Left colon (tissue), 2 donors: ENCODE results near the gene HNRNPA1L2. TPM values are rescaled to one million over a fixed set of nuclear protein-coding genes. Genes with fewer than 3 reads are reported as not detected.
"Not testable (repeated sequence)": the region's sequence is repeated elsewhere in the genome, so short reads cannot be mapped to it uniquely, and the experiment has no call there.

Experiments used
- ATAC-seq: fragments of 200-7000 bp; cut with Tn5 transposase; one replicate; pipeline ENCODE4 v1.9.1; 2020; ENCODE audit warnings: mild to moderate bottlenecking, moderate library complexity
- DNase-seq, 2 donors: peaks; one replicate each; pipeline ENCODE4 v3.0.0-alpha.2; 2020
- intact Hi-C, 2 donors: fragments of 100-400 bp; cut with DNase I in 1 of 2; cut with micrococcal nuclease in 1 of 2; formaldehyde crosslinking; loops; one replicate each; pipeline versions ENCODE4 v1.11.2 to v1.14.0; 2022; cut with DNase I, micrococcal nuclease
- long read RNA-seq: library from polyadenylated mRNA; unstranded; transcript quantifications from one replicate; pipeline ENCODE4 v2.0.0, GENCODE V29; 2021
- total RNA-seq, 2 donors: library from RNA; stranded (reverse); fragmentation: NEBNext Ultra II Directional; extraction: Animal tissue kit (Norgen Biotek cat#: 25700); gene quantifications; one replicate each; pipeline ENCODE4 v1.2.1, GENCODE V29; 2021
- donor health status: DM: no; HTN: no; CAD: no.
- donor health status: DM: yes; HTN: yes; CAD: no.

Gene HNRNPA1L2
- 1 to 10 TPM; 2.6 to 3.3 TPM for total RNA-seq
- long read RNA-seq: 0 reads

DNA sequence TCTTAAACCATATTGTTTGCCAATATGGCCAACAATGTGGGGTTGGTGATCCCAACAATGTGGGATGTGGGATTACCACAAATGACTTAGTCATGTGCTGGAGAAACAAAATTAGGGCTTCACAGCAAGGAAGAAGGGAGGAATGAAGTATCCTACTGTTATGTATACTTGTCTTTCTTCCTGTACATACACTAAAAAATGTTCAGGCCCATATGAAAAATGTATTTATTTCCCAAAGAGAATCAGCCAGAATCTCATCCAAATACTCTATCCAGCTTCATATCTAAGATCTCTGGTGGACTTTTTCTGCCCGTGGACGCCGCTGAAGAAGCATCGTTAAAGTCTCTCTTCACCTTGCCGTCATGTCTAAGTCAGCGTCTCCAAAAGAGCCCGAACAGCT, at the start of gene HNRNPA1L2:
TSS of gene HNRNPA1L2 (plus strand) at position 301 of the 400 bp plus-strand sequence. CDS start at position 363, 62 bp downstream.
- intact Hi-C loops: no loop called here
- no peak for DNase-seq
- no peak for ATAC-seq

DNA sequence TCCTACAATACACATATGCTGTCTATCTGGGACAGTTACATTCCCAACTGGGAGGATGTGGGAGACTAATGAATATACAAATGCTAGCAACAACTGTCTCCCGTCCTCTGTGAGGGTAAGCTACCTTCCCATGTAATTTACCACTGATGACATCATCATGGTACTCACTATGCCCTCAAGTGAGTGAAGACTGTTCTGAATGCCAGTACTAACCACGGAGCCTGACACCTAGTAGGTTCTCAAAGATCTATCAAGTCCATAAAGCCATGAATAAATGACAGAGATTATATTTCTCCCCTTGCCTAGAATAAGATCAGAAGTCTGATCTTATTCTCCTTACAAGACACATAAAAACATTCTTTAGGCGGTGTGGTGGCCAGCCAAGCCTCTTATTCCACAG, 49.1 kb upstream of the HNRNPA1L2 start:
- ATAC-seq, intact Hi-C loops, DNase-seq: not testable (repeated sequence)

DNA sequence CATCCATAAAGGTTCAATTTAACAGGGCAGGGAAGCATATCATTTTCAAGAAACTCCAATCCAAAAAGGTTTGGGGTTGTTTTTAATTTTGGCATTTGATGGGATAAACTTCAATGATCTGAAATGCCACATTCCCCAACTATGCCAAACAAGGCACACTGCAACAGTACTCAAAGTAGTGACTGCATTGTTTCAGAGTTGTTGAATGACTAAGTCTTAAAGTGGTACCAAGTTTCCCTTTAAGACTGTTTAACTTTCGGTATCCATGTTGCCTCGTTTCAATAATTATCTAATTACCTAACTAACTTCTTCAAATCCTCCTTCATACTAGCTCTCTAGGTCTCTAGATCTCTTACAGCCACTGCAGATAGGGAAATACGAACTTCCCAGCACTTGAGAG, 48.4 kb upstream of the HNRNPA1L2 start:
- DNase-seq, ATAC-seq, intact Hi-C loops: not testable (repeated sequence)

DNA sequence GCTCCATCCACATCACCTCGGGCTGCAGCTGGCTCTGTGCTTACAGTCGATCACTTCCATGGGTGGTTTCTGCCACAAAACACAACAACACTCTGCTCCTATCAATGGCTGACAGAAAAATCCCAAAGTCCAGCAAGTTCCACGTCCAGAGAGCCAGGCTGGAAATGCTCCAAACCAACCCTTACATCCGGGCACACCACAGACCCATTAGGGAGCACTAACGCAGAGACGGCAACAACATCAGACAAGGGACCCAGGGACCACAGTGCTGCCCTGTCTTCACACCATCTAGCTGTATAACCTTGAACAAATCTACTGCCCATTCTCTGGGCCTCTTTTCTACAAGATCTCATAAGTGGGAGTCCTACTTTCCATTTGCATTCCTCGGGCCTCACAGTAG, 47.9 kb upstream of the HNRNPA1L2 start:
- DNase-seq, intact Hi-C loops, ATAC-seq: not testable (repeated sequence)

DNA sequence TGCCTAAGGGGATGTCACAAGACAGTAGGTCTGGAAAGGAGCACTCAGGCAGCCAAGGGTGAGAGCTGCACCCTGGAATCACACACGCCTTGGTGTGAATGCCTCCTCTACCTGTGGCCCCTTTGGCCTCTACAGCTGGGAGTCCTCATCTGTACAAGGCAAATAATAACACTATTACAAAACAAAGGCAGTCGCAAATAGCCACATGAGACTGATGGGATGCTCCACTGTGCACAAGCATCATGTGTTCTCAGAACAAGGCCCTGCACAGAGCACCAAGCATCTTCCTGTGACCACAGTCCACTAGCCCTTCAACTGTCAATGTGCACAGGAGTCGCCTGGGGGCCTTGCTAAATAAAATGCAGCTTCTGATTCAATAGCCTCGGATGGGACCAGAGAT, 44.6 kb upstream of the HNRNPA1L2 start:
- intact Hi-C loops: no loop called here
- DNase-seq: no peak

DNA sequence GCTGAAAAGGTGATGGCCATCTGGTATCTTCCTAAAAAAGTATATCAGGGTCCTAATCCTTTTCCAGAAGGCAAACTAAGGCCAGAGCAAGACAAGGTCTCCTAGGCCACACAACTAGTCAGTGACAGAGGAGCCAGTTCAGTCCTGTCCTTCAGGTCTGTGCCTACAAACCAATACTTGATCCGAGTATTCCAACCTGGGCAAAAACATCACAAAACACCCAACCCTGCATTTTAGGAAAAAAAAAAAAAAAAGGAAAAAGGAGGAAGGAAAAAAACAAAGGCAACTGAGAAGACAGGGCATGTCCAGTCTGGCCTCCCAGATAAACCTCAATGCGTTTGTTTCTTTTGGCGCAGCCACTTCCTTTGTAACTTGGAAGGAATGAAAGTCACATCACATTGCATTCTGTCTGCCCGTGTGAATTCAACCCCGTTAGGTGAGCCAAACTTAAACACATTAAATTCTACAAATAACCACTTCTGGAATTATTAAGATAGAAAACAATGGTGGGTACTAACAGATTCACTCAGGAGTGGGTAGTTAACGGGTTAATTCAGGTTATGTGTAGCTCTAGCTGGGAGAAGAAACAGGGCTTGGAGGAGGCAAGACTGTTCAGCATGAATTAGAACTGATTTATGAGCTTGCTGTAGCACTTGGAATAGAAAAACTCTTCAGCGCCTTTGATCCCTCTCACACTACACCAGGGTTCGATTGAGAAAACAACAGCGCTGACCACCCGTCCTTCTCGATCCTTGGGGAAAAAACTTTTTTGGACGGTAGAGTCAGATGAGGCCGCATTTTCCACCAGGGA, 43.0 kb upstream of the HNRNPA1L2 start:
- intact Hi-C loops: no loop called here
- DNase-seq (no peak), ATAC-seq (peak; percentile 51)

More for the DNA sequence above, 44.6 kb upstream of the HNRNPA1L2 start:
- no peak for ATAC-seq

DNA sequence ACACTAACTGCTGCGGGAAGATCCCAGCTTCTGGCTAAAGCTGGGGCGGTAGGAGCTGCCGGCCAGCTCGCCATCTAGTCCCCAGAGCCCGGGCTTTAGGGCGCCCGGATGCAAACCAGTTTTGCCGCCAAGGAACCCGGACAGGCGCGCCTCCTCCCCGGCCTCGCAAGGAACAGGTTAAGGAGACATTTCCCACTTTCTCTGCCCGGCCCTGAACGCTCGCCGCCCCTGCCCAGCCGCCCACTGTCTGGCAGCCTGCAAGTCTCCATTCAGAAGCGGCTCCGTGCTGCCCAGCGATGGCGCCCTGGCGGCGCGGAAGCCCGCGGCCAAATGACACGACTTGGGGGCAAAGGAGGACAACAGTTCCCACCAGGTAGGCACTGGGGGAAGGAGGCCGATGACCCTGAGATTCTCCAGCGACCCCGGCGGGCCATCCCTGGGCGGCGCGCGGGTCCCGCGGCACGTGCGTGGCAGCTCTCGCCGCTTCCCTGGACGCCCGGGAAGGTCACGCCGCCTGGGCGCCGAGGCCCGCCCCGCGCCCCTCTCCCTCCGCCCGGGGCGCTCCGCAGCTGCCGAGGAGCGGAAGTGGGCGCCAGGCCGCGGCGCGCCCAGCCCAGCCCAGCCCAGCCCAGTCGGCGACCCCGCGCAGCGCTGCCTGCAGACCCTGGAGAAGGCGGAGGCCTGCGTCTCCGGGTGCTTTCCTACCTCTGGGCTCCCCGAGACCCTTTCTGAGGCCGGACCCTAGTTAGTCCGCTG, 42.2 kb upstream of the HNRNPA1L2 start:
- DNase-seq (peak in 1 of 2 donors; percentile 18), ATAC-seq (peak; percentile 68)
- intact Hi-C loops: no loop called here

DNA sequence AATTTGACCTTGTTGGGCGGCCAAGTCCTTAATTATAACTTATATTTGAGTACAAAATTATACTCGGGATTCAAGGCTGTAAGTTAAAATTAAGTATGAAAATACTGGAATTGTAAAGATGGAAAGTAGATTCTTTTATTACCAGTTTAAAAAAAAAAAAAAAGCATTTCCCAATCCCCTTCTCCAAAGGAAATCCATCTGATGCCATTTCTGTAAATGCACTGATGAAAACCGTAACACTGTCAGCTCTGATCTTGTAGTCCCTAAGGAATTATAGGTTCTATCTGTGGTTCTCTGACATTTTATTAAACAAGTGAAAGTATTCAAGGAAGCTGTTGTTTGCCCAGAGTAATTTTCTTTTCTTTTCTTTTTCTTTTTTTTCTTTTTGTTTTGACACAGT, 41.6 kb upstream of the HNRNPA1L2 start:
- intact Hi-C loops: no loop called here
- ATAC-seq (no peak), DNase-seq (no peak)

DNA sequence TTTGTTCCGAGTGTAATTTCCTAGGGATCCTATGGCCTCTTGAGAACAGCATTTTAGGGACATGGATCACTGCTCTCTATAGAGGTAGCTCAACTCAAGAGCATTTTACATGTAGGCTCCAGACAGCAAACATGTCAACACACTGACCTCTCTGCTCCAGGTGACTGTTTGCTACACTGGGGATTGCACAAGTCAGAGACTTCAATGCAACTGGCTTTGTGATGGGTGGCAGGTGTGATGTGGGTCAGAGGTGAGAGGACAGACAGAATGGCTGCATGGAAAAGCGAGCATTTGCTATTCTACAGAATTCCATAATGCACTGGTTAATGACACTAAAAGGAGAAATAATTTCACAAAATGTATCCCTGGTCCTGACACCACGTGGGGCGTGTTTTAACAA, 38.9 kb upstream of the HNRNPA1L2 start:
- DNase-seq, intact Hi-C loops, ATAC-seq: not testable (repeated sequence)

DNA sequence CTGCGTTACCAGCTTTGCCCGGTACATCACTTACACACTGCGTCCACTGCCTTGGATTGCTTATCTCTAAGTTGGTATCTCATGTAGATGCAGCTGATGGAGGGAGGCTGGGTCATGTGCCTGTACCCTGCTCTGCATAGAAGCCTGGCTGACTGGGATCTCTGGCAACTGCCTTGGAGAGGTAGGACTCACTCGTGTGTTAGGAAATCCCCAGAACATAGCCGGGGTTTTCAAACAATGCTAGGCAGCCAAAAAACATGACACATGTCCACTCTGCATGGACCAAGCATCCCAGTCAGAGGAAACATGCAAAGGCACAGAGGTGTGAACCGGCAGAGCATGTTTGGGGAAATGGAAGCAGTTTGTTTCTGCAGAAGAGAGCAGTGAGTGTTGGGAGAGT, 36.1 kb upstream of the HNRNPA1L2 start:
- ATAC-seq, DNase-seq, intact Hi-C loops: not testable (repeated sequence)

DNA sequence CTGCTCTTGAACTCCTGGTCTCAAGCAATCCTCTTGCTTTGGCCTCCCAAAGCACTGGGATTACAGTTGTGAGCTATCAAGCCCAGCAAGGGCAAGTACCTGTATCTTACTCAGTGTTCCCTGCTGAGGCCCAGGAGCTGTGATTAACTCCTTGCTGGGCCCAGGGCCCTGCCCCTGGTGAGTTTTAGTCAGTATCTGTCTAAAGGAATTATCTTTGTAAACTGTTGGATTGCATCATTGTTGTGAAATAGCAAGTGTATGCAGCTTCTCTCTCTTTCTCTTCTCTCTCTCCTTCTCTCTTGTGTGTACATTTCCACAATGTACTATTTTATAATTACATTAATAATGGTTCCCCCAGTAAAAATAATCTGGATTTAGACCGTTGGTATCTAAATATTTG, 35.4 kb upstream of the HNRNPA1L2 start:
- ATAC-seq: not testable (repeated sequence)

DNA sequence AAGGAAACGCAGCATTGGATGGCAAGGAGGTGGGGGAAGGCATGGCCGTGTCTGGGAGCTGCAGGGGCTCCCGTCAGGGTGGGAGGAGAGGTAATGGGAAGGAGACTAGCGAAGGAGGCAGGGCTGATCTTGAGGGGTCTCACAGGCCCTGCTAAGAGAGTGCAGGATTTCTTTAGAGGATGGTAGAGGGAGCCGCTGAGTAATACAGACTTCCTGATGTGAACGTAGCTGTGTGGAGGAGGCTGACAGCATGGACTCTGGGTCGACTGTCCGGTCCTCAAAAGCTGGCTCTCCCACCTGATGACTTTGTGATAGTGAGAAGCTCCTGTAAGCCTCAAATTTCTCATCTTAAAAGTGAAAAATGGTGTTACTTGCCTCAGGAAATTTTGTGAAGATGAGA, 34.0 kb upstream of the HNRNPA1L2 start:
- ATAC-seq, intact Hi-C loops, DNase-seq: not testable (repeated sequence)

More for the DNA sequence above, 35.4 kb upstream of the HNRNPA1L2 start:
- DNase-seq, intact Hi-C loops: not testable (repeated sequence)

DNA sequence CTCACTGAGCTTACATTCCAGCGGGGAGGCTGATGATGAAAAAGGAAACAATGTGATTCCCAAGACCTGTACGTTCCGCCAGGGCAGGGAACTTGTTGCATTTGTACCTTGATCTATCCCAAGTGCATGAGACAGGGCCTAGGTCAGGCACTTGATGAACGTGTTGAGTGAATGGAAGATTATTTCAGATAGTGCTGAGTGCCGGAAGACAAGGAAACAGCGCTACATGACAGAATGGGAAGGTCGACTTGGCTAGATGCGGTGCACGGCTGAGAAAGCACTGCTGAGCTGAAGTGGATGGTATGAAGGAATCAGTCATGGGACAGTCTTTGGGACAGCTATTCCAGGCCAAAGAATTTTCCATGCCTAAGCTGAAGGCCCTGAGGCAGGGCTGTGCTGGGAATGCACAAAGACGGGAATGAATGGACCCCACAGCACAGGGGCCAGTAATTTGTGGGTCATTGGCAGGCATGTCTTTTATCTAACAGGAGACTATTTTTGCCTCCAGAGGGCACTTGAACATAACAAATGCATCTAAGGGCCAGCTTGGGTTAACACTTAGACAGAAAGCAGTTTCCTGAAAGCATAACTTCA, 33.1 kb upstream of the HNRNPA1L2 start:
- intact Hi-C loops, DNase-seq: not testable (repeated sequence)
- peak; percentile 94 for ATAC-seq

DNA sequence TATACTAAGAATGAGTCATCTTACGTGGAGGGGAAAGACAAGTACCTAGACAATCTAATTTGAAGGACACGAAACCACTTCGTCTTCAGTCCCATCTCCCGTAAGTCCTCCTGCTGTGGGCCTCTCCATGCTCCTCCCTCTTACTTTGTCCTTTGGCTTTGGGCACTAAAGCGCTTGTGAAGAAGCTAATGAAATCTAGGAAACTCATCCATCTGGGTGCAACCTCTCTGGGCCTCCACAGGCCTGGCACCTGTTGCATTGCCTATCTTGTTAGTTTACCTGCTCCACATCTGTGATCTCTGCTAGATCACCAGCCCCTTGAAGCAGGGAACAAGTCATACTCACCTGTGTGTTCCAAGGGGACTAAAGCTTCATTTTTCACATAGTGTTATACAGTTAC, 32.1 kb upstream of the HNRNPA1L2 start:
- ATAC-seq, intact Hi-C loops, DNase-seq: not testable (repeated sequence)

DNA sequence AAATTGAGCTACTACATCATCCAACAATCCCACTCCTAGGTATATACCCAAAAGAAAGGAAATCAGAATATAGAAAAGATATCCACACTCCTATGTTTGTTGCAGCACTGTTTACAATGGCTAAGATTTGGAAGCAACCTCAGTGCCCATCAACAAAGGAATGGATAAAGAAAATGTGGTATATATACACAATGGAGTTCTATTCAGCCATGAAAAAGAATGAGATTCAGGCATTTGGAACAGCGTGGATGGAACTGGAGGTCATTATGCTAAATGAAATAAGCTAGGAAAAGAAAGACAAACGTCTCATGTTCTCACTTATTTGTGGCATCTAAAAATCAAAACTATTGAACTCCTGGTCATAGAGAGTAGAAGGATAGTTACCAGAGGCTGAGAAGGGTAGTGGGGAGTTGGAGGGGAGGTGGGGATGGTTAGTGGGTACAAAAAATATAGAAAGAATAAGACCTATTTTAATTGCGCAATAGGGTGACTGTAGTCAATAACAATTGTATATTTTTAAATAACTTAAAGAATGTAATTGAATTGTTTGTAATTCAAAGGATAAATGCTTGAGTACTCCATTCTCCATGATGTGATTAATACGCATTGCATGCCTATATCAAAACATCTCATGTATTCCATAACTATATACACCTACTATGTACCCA, 27.0 kb upstream of the HNRNPA1L2 start:
- intact Hi-C loops: loop anchor here in 1 of 2 donors (5.0 kb wide), 1 partner anchor 37 kb away; the partner anchor contains the start of gene SUGT1
- no peak for ATAC-seq
- DNase-seq: no peak

DNA sequence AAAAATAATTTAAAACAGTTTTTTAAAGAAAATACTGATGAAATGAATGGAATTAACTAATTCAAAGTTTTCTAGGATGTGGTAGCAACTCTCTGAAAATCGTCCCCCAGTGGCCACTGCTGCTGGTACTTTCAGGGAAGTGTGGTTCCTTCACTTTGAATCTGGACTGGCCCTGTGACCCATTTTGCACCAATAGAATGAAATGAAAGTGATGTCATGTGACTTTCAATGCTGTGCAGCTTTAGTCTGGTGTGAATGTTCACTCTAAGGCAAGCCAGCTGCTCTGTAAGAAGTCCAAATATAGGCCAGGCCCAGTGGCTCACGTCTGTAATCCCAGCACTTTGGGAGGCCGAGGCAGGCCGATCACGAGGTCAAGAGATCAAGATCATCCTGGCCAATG, 26.4 kb upstream of the HNRNPA1L2 start:
- DNase-seq (no peak), ATAC-seq (no peak)
- intact Hi-C loops: loop anchor here in 1 of 2 donors (5.0 kb wide), 1 partner anchor 36 kb away; the partner anchor contains the start of gene SUGT1

DNA sequence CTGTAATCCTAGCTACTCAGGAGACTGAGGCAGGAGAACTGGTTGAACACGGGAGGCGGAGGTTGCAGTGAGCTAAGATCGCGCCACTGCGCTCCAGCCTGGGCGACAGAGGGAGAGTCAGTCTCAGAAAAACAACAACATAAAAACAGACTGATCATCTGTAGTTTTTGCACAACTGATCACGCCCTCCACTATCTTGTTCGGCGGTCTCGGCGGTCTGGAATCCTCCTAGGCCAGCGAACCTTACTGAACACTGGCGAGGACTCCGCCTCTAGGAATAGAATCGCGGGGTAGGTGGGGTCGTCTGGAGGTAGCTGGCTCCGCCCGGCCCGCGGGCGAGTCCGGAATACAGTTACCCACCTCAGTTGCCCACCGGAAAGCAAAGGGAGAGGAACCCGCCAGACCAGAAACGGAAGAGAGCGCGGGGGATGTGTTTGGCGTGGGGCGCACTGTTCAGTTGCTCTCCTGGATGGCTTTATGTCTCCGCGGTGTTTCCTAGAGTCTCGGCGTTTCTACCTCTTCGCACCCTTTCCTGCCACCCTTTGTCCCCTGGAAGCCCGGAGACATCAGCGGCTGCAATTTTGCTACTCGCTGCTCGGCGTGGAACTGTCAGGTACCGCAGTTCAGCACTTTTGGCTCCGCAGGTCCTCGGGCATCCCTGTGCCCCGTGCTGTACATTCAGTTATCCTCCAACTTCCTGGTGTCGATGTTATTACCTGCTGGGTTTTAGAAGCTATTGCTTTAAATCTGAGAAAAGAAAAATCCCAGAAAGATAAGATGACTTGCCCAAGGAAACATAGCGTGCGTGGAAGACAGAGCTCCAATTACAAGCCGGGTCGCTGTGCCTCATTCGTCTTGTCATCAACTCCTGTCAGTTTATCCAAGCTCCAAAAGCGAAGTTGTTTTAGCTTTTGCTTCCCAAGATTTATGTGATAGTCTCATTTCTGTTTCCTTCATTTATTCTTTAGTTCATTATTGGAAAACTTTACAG, 24.9 kb upstream of the HNRNPA1L2 start:
- DNase-seq (peak; percentile 83), ATAC-seq (peak; percentile 96)
- intact Hi-C loops: loop anchor here in 1 of 2 donors (5.0 kb wide), 1 partner anchor 35 kb away; the partner anchor contains the start of gene SUGT1
